Stimulated activated CD4-positive, alpha-beta T cell treated with anti-CD3 and anti-CD28 coated beads, Interleukin-1b, Interleukin-23, amount 100 ng/mL, for 1 hour (primary cell): ENCODE measurements around the gene KCNQ1.

Experiments used
- DNase-seq, 2 donors: peaks; one replicate each; pipeline ENCODE4 v3.0.0-alpha.2; 2020; ENCODE audit warnings: low read depth in 2 of 2

KCNQ1 gene

DNA sequence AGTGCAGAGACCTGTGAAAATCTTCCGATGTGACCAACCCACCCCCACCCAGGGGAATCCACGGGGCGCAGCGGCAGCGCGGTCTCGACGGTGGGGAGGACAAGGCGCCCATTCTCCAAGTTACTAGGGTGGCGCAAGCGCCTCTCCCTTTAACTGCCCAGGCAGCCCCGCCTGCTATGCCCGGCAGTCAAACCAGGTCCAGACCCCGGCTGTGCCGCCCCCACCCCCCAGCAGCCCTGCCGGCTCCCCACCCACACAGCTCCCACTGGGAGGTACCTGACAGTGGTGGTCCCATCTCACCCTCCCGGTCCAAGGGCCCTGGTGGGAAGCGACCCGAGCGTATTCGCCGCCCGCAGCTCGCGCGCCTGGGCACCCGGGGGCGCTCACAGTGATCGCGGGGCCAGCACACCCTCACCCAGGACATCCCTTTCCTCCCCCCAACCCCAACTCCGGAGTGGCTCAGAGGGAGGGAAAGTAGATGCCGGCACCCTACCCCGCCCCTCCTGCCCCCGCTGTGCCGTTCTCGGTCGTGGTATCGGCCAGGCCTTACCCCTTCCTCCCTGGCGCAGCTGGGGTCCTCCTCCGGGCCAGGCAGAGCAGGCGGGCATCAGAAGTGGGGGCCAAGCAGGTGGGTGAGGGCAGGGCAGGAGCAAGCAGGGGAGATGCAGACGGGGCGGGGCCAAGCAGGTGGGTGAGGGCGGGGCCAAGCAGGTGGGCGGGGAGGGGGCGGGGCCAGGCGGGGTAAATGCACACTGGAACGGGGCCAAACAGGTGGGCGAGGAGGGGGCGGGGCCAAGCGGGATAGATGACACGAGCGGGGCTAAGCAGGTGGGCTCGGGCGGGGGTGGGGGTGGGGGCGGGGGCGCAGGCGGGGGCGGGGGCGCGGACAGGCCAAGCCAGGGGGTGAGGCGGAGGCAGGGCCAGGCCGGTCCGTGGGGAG lies 657 bp upstream of the KCNQ1 start, which contains the start of gene TRPM5:
Gene TRPM5 (minus strand): TSS at position 634 of the 940 bp plus-strand sequence. CDS start 21,478 bp downstream, outside the sequence.
- DNase-seq, result peak; percentile 53 to 74

- no peak for DNase-seq
Observed at GRCh38 chr11:2445746-2446551, 1.1 kb downstream of the KCNQ1 start.

DNA sequence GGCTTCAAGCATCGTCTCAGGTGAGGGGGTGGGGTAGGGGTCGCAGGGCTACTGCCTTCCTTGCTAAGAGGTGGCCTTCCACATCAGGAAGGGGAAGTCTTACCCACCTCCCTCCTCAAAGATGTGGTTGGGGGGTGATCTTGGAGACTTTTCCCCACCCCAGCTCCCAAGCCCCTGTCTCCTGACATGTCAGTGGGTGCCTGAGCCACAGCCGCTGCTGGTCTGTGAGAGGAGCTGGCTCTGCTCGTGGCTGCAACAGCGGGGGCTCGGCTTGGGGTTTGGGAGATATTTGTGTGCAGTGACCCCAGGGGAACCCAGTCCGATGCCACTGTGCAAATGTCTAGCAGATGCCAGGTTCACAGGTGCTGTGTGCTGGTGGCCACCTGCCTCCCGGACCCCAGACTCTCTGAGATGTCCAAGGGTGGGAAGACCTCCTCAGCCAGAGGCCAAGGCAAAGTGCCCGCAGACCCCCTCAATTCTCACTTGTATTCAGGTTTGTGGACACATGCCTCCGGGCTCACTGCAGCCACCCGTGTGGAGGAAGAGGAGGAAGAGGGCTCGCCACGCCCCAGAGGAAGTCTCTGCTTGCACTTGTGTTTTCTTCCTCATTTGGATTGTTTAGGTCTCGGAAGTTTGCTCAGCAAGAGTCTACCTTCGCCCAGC lies 1.9 kb downstream of the KCNQ1 start:
- DNase-seq, result no peak

- DNase-seq, result no peak
Observed at GRCh38 chr11:2447253-2447950, 2.6 kb downstream of the KCNQ1 start.

DNA sequence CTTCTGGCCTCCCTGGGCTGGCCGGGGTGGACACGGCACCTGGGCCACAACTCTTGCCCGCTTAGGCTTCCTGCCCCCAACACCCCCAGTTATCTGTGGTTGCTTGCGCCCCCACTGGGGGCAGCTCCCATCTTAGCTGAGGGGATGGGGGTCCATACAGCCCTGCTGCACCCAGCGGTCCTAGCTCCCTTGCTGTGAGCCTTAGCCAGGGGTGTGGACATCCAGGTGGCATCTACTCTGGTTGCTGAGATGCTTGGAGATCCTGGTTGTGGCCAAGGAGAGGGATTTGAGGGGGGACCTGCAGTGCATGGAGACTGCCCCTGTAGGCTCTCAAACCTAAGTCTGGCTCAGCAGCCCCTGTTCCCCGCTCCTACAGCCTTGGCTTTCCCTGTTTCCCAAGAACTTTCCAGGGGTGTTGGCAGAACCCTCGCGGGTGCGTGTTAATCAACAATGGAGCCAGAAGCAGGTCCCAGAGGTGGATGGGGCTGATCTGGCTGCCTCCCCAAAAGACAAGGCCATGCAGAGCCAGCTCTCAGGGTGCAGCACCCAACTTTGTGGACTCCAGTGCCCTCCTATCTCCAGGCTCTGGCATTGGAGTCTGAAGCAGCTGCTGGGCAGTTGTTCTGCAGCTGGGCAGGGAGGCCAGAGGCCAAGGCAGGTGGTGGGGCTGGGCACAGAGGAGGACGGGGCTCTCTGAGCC lies 3.3 kb downstream of the KCNQ1 start:
- DNase-seq, result no peak

DNA sequence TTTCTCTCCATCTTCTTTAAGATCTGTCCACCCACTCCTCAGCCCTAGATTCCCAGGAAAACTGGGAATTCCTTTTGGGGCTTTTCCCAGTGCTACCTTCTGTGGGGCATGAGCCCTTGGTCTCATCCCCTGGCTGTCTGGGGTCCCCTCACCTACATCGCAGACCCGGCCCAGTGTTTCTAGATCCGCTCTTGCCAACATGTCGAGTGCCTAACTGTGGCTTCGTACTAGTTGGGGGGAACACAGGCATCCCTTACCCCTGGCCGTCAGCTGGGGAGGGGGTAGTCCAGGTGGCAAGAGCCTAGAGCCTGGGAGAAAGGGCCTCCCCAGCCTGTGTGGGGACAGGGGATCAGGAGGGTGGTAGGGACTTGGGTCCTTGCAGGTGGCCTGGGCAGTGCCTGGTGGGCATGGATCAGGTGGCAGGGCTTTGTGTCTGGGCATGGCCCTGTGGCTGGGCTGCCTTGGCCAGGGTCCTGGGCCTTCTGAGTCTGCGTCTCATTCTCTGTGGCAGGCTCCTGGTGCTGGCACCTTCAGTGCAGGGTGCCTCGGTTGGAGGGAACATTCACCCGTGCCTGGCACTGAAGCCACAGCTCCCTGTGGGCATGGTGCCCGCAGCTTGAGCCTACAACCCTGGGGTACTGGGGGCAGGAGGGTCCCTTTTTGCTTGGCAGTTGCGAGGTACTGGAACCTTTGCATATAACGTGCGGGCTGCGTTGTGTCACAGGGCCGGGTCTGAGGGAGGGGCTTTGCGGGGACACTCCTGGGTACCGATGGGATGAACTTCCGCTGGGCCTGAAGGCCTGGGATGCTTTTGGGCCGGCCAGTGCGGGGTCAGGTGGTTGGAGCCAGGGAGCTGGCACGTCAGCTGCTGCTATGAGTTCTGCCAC lies 4.1 kb downstream of the KCNQ1 start:
- DNase-seq, result no peak

GRCh38 chr11:2449548-2450320 lies 4.9 kb downstream of the KCNQ1 start:
- no peak for DNase-seq

DNA sequence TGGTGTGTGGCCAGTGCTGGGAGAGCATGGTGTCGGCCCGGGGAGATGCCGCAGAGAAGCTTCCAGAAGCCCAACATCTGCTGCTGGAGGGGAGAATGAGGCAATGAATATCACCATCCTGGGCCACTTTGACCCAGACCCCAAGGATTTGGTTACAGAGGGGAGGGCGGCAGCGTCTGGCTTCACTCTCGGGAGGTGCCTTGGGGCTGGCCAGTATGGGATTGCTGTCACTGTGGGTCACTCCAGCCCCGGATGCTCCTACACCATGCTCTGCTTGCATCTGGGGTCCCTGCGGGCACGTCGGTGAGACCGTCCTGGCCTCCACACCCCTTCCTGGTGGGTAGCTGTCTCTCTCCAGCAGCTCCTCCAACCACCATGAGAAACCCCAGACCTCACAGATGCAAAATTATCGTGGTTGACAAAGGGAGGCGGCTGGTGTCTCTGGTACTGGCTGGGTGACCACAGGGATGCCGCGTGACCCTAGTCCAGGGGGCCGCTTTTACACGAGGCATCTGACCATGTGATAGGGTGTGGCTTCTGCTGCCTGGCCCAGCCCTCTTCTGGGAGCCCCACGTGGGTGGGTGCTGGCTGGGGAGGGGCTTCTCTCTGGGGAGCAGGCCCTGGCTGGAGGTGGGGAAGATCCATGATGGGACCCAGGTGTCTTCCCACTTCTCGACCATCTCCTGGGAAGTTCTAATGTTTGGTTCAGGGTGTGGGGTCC lies 5.7 kb downstream of the KCNQ1 start:
- no peak for DNase-seq

DNA sequence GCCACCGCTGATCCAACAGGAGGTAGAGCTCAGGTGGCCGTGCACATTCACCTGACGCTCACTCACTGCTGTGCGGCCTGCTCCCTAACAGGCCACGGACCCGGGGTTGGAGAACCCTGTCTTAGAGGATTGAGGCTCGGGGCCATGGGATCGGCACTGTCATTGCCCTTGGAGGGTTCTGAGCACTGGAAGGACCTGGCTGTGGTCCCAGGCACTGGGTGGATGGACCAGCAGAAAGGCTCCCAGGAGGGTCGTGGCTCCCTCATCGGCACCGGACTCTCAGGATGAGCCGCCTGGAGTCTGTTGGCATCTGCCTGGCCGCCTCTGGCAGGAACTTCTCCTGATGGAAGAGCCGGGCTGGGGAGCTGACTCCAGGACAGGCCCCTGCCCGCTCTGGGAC lies 6.5 kb downstream of the KCNQ1 start:
- no peak for DNase-seq

GRCh38 chr11:2451916-2452315 lies 7.1 kb downstream of the KCNQ1 start:
- no peak for DNase-seq

- DNase-seq, result no peak
Observed at GRCh38 chr11:2452321-2453012, 7.7 kb downstream of the KCNQ1 start.

- DNase-seq, result no peak
Observed at GRCh38 chr11:2453436-2453835, 8.6 kb downstream of the KCNQ1 start.

DNA sequence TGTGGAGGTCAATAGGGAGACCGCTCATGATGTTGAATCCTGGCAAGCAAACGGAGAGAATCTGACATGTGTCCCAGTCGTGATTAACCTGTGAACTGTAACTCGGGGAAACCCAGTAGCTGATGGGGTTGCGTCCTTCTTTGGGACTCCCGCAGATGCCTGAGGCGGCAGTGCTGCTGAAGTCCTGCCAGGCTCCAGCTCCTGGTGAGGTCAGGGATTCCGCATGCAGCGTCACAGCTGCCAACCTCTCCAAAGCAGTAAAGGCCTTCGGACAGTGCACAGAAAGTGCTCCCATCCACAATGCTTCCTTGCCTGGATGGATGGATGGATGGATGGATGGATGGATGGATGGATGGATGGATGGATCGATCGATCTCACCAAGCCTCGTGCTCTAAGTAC lies 13.5 kb downstream of the KCNQ1 start:
- DNase-seq, result no peak

GRCh38 chr11:2459016-2459725 lies 14.4 kb downstream of the KCNQ1 start:
- DNase-seq, result no peak

DNA sequence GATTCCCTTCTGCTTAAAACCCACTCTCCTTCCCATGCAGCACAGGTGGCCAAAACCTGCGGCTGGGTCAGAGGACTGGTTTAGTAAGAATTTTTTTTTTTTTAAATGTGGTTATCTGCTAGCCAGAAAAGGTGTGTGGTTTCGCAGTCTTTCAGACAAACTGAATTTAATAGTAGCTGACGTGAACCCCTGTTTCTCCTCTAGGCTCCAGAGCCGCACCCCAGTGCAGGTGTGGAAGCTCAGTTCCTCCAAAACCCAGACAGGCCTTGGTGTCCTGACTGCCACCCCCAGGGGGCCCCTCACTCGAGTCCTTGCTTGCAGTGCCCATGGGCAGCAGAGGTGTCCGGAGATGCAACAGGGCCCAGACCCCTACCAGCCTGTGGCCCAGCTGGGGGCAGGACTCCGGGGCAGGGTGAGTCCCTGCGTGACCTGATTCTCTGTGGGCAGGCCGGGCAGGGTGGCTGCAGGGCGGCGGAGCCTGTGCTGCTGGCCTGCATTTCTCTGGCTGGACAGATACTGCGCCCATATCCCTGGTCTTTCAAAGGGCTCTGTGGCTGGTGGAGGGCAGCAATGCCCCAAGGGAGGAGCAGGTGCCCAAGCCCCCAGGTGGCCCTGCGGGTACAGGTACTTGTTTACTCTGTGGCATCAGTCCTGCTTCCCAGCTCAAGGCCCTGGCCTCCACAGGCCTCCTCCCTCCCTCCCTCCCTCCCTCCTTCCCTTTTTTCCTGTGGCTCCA lies 15.2 kb downstream of the KCNQ1 start:
- no peak for DNase-seq

GRCh38 chr11:2460540-2461252 lies 15.9 kb downstream of the KCNQ1 start:
- no peak for DNase-seq
